HFFc6 (cell line): Measurements from ENCODE around the gene CAV3. TPM values are rescaled to one million over a fixed set of nuclear protein-coding genes. Genes with fewer than 3 reads are reported as not detected.

Experiments
- DNase-seq: peaks from one replicate; pipeline ENCODE4 v3.0.0-alpha.2; 2018
- H3K27ac Mint-ChIP-seq: 2 replicates; pipeline ENCODE4 v1.8.0; 2020; ENCODE audit warnings: mild to moderate bottlenecking, mixed read lengths
- H3K27me3 Mint-ChIP-seq: 2 replicates; pipeline ENCODE4 v1.8.0; 2021; ENCODE audit warnings: mild to moderate bottlenecking, moderate library complexity, mixed read lengths; ENCODE audit not compliant: insufficient read depth
- H3K36me3 Mint-ChIP-seq: 2 replicates; pipeline ENCODE4 v1.8.0; 2021; ENCODE audit warnings: low read depth, mixed read lengths
- H3K4me1 Mint-ChIP-seq: 2 replicates; pipeline ENCODE4 v1.8.0; 2020; ENCODE audit warnings: low read depth, mixed read lengths
- H3K4me3 Mint-ChIP-seq: 2 replicates; pipeline ENCODE4 v1.8.0; 2020; ENCODE audit warnings: mild to moderate bottlenecking, moderate library complexity, mixed read lengths
- H3K9me3 Mint-ChIP-seq: 2 replicates; pipeline ENCODE4 v1.8.0; 2020; ENCODE audit warnings: mild to moderate bottlenecking, mixed read lengths
- CTCF ChIP-seq: fragments of 200-600 bp; sonication (generic); IDR thresholded peaks from 2 replicates; pipeline ENCODE4 v1.5.0; 2021; ENCODE audit warnings: antibody characterized with exemption, mild to moderate bottlenecking
- total RNA-seq, 6 experiments: library from RNA; stranded (reverse); fragmentation: NEBNext Ultra II Directional; extraction: Animal tissue kit (Norgen Biotek cat#: 25700); gene quantifications; 2 replicates in 1 of 6; 3 replicates in 5 of 6; pipeline ENCODE4 v1.2.3, GENCODE V29; 2021

CAV3 gene
- total RNA-seq, 6 experiments from 2014 or later = 0.25 TPM; not detected in 5

DNA sequence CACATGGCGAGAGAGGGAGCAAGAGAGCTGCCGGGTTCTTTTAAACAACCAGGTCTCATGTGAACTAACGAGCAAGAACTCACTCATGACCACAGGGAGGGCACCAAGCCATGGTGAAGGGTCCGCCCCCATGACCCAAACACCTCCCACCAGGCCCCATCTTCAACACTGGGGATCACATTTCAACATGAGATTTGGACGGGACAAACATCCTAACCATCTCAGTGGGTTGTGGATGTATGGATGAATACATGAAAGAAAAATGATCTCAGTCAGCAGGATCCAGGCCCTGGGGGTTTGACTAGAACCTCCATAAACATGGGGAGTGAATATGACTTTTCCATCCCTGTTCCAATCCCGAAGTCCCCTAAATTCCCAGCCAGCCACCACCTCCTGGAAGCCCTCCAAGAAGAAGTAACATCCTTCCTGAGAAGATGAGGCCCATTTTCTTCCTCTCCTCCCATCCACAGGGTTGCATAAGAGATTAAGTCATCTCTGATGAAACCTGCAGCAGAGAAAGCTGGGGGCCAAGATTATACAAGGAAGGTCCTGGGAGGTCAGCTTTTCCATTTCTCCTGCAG, 9.5 kb downstream of the CAV3 start:
- peak overlapping the region; percentile 2 for H3K4me3 Mint-ChIP-seq
- H3K27ac Mint-ChIP-seq = peak overlapping the region; percentile 69
- no peaks in the 10 kb centered on the region for H3K9me3 Mint-ChIP-seq

GRCh38 chr3:8743911-8744310, 10.3 kb downstream of the CAV3 start:
- DNase-seq = no peak
- peaks cover 51% of the 10 kb centered on the region for H3K4me1 Mint-ChIP-seq
- no peak overlapping the region for H3K4me3 Mint-ChIP-seq
- H3K27me3 Mint-ChIP-seq = peaks cover 16% of the 10 kb centered on the region
- H3K36me3 Mint-ChIP-seq = no peaks in the 10 kb centered on the region
- TF ChIP-seq CTCF = no peak
- no peaks in the 10 kb centered on the region for H3K9me3 Mint-ChIP-seq
- peak overlapping the region; percentile 69; the same call in 1 of the 2 replicates for H3K27ac Mint-ChIP-seq

More for the DNA sequence above, 9.5 kb downstream of the CAV3 start:
- TF ChIP-seq CTCF = no peak
- peaks cover 57% of the 10 kb centered on the region for H3K4me1 Mint-ChIP-seq
- no peaks in the 10 kb centered on the region for H3K36me3 Mint-ChIP-seq
- peaks cover 17% of the 10 kb centered on the region for H3K27me3 Mint-ChIP-seq
- DNase-seq = peak; percentile 77

DNA sequence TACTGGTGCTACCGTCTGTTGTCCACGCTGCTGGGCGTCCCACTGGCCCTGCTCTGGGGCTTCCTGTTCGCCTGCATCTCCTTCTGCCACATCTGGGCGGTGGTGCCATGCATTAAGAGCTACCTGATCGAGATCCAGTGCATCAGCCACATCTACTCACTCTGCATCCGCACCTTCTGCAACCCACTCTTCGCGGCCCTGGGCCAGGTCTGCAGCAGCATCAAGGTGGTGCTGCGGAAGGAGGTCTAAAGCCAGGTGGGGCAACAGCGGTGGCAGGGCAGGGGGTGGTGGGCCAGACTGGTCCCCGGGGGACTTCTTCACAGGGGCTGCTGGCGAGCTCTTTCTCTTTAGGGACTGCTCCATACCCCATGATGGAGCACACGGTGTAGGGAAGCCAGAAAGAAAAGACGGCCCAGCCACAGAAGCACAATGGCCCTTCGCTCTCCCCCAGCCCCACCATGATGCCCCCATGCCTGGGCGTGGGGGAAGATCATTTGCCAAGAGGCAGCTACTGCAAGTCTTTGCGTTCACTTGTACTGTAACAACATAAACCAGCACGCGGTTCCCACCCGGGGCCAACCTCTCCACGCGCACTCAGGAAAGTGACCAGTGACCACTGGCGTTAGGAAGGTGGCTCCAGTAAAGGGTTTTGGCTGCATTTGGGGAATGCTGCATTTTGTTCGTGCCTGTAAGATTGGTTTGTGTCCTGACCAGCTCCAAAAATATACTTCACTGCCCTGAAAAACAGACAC, 12.2 kb downstream of the CAV3 start:
- no peak for TF ChIP-seq CTCF
- no peak overlapping the region for H3K4me3 Mint-ChIP-seq
- peaks cover 12% of the 10 kb centered on the region for H3K36me3 Mint-ChIP-seq
- H3K27me3 Mint-ChIP-seq = peaks cover 18% of the 10 kb centered on the region
- DNase-seq = no peak
- peaks cover 36% of the 10 kb centered on the region for H3K4me1 Mint-ChIP-seq
- no peaks in the 10 kb centered on the region for H3K9me3 Mint-ChIP-seq
- peak overlapping the region; percentile 3; the same call in 1 of the 2 replicates for H3K27ac Mint-ChIP-seq

- Mint-ChIP-seq H3K27ac (peak overlapping the region; percentile 3; the same call in 1 of the 2 replicates), H3K9me3 (no peaks in the 10 kb centered on the region), H3K4me1 (peaks cover 36% of the 10 kb centered on the region), H3K27me3 (peaks cover 18% of the 10 kb centered on the region), H3K36me3 (peaks cover 23% of the 10 kb centered on the region), H3K4me3 (no peak overlapping the region)
- TF ChIP-seq CTCF = no peak
- DNase-seq = no peak
Measured at GRCh38 chr3:8746780-8747345, 13.3 kb downstream of the CAV3 start.

GRCh38 chr3:8749316-8749715, 15.7 kb downstream of the CAV3 start:
- Mint-ChIP-seq H3K9me3 (no peaks in the 10 kb centered on the region), H3K27me3 (peaks cover 23% of the 10 kb centered on the region), H3K4me3 (no peak overlapping the region), H3K36me3 (peaks cover 47% of the 10 kb centered on the region), H3K27ac (peak overlapping the region; percentile 14), H3K4me1 (peaks cover 31% of the 10 kb centered on the region)
- no peak for TF ChIP-seq CTCF
- DNase-seq = no peak
